Parathyroid adenoma (tissue), 2 donors: ENCODE results near the gene AKAP8L.

ENCODE experiments used
- H2AFZ ChIP-seq: fragments of 300-600 bp; sonication (generic); one replicate; pipeline ENCODE4 v1.7.0; 2017; ENCODE audit warnings: antibody characterized with exemption, mild to moderate bottlenecking
- H3K27ac ChIP-seq: fragments of 300-600 bp; sonication (generic); one replicate; pipeline ENCODE4 v1.7.0; 2017
- H3K27me3 ChIP-seq: fragments of 300-600 bp; sonication (generic); one replicate; pipeline ENCODE4 v1.7.0; 2017; ENCODE audit warnings: low read length; ENCODE audit not compliant: control insufficient read depth, insufficient read depth
- H3K36me3 ChIP-seq: fragments of 300-600 bp; sonication (generic); one replicate; pipeline ENCODE4 v1.7.0; 2017; ENCODE audit warnings: low read length; ENCODE audit not compliant: control insufficient read depth, insufficient read depth
- H3K4me1 ChIP-seq: fragments of 300-600 bp; sonication (generic); one replicate; pipeline ENCODE4 v1.7.0; 2017; ENCODE audit warnings: control low read depth
- H3K4me2 ChIP-seq: fragments of 300-600 bp; sonication (generic); one replicate; pipeline ENCODE4 v1.7.0; 2017; ENCODE audit warnings: low read length
- H3K4me3 ChIP-seq: fragments of 300-600 bp; sonication (generic); one replicate; pipeline ENCODE4 v1.7.0; 2017; ENCODE audit warnings: low read depth, low read length
- H3K79me2 ChIP-seq: fragments of 300-600 bp; sonication (generic); one replicate; pipeline ENCODE4 v1.7.0; 2017; ENCODE audit warnings: control low read depth
- H3K9ac ChIP-seq: fragments of 300-600 bp; sonication (generic); one replicate; pipeline ENCODE4 v1.7.0; 2017; ENCODE audit warnings: mild to moderate bottlenecking
- H3K9me3 ChIP-seq: fragments of 300-600 bp; sonication (generic); one replicate; pipeline ENCODE4 v1.7.0; 2017; ENCODE audit warnings: low read length; ENCODE audit not compliant: control insufficient read depth
- CTCF ChIP-seq: fragments of 300-600 bp; sonication (generic); IDR thresholded peaks from one replicate; pipeline ENCODE4 v1.7.0; 2017; ENCODE audit warnings: antibody characterized with exemption, mild to moderate bottlenecking
- donor health status: primary hyperparathyroidism.

Gene AKAP8L

GRCh38 chr19:15404780-15405211 is 14.0 kb downstream of the AKAP8L start:
- Histone ChIP-seq H3K4me1 (peaks cover 14% of the 10 kb centered on the region), H2AFZ (no peak overlapping the region), H3K9ac (no peak overlapping the region), H3K4me3 (no peak overlapping the region), H3K27ac (no peak overlapping the region), H3K79me2 (peaks cover 78% of the 10 kb centered on the region), H3K36me3 (no peaks in the 10 kb centered on the region), H3K4me2 (no peak overlapping the region), H3K27me3 (no peaks in the 10 kb centered on the region), H3K9me3 (no peaks in the 10 kb centered on the region)
- TF ChIP-seq CTCF: no peak

- Histone ChIP-seq H3K4me1 (peaks cover 9% of the 10 kb centered on the region), H3K4me3 (no peak overlapping the region), H3K79me2 (peaks cover 80% of the 10 kb centered on the region), H3K27me3 (no peaks in the 10 kb centered on the region), H3K4me2 (no peak overlapping the region), H3K27ac (no peak overlapping the region), H2AFZ (no peak overlapping the region), H3K9me3 (no peaks in the 10 kb centered on the region), H3K9ac (no peak overlapping the region), H3K36me3 (no peaks in the 10 kb centered on the region)
- no peak for TF ChIP-seq CTCF
These were observed 14.6 kb downstream of the AKAP8L start for GRCh38 chr19:15404097-15404779.

- no peaks in the 10 kb centered on the region for H3K9me3 ChIP-seq
- H3K27me3 ChIP-seq: no peaks in the 10 kb centered on the region
- no peak overlapping the region for H3K9ac ChIP-seq
- H3K4me2 ChIP-seq: no peak overlapping the region
- no peak overlapping the region for H3K4me3 ChIP-seq
- H3K36me3 ChIP-seq: no peaks in the 10 kb centered on the region
- no peak overlapping the region for H3K27ac ChIP-seq
- no peak overlapping the region for H2AFZ ChIP-seq
- peaks cover 78% of the 10 kb centered on the region for H3K79me2 ChIP-seq
- peaks cover 7% of the 10 kb centered on the region for H3K4me1 ChIP-seq
- TF ChIP-seq CTCF: no peak
These were observed 15.6 kb downstream of the AKAP8L start for GRCh38 chr19:15403151-15403531.

- peaks cover 73% of the 10 kb centered on the region for H3K79me2 ChIP-seq
- no peak overlapping the region for H3K4me2 ChIP-seq
- no peak overlapping the region for H3K27ac ChIP-seq
- no peaks in the 10 kb centered on the region for H3K27me3 ChIP-seq
- no peak overlapping the region for H3K9ac ChIP-seq
- no peaks in the 10 kb centered on the region for H3K9me3 ChIP-seq
- H2AFZ ChIP-seq: no peak overlapping the region
- peaks cover 7% of the 10 kb centered on the region for H3K4me1 ChIP-seq
- TF ChIP-seq CTCF: no peak
- H3K4me3 ChIP-seq: no peak overlapping the region
- H3K36me3 ChIP-seq: no peaks in the 10 kb centered on the region
These were observed 16.2 kb downstream of the AKAP8L start for GRCh38 chr19:15402411-15403150.

- no peaks in the 10 kb centered on the region for H3K9me3 ChIP-seq
- no peak overlapping the region for H3K9ac ChIP-seq
- H2AFZ ChIP-seq: no peak overlapping the region
- H3K27me3 ChIP-seq: no peaks in the 10 kb centered on the region
- H3K79me2 ChIP-seq: peaks cover 67% of the 10 kb centered on the region
- TF ChIP-seq CTCF: no peak
- no peak overlapping the region for H3K4me2 ChIP-seq
- H3K4me1 ChIP-seq: peaks cover 5% of the 10 kb centered on the region
- H3K4me3 ChIP-seq: no peak overlapping the region
- no peak overlapping the region for H3K27ac ChIP-seq
- no peaks in the 10 kb centered on the region for H3K36me3 ChIP-seq
These were observed 17.4 kb downstream of the AKAP8L start for GRCh38 chr19:15401397-15401710.
